Measurements from ENCODE around the gene OR6M1. TPM values are rescaled to one million over a fixed set of nuclear protein-coding genes. Genes with fewer than 3 reads are reported as not detected.

OR6M1 gene
- total and polyA plus RNA-seq, 2 donors (not counting 1 experiment from before 2014, with no cell fraction given) = not detected

- Histone ChIP-seq H3K27ac (ENCODE audit: insufficient read depth, low read length) (no peak overlapping the region), H3K4me3 (replicated peaks in 1 of 4; ENCODE audit: control extremely low read depth in 1 of 4, insufficient read depth in 1 of 4, low read depth in 3 of 4, low read length in 4 of 4) (no peak overlapping the region), H3K9me3 (ENCODE audit: control insufficient read depth, insufficient read depth, low read depth, low read length) (no peaks in the 10 kb centered on the region), H3K79me2 (ENCODE audit: control insufficient read depth, insufficient read depth, low read length) (no peaks in the 10 kb centered on the region), H3K27me3 (ENCODE audit: control insufficient read depth, insufficient read depth, low read length) (no peaks in the 10 kb centered on the region), H3K9ac (ENCODE audit: insufficient read depth, low read length) (no peak overlapping the region), H4K20me1 (ENCODE audit: control insufficient read depth, extremely low read depth, insufficient read depth, low read length) (no peaks in the 10 kb centered on the region), H3K4me2 (ENCODE audit: extremely low read depth, insufficient read depth, low read length) (no peak overlapping the region), H2AFZ (ENCODE audit: low read length) (no peak overlapping the region), H3K4me1 (ENCODE audit: control insufficient read depth, extremely low read depth, insufficient read depth, low read length) (no peaks in the 10 kb centered on the region), H3K36me3 (ENCODE audit: control insufficient read depth, insufficient read depth, low read length) (no peaks in the 10 kb centered on the region)
- DNase-seq (ENCODE audit: low read depth in 2 of 2) = no peak
- TF ChIP-seq, protein P1, sequence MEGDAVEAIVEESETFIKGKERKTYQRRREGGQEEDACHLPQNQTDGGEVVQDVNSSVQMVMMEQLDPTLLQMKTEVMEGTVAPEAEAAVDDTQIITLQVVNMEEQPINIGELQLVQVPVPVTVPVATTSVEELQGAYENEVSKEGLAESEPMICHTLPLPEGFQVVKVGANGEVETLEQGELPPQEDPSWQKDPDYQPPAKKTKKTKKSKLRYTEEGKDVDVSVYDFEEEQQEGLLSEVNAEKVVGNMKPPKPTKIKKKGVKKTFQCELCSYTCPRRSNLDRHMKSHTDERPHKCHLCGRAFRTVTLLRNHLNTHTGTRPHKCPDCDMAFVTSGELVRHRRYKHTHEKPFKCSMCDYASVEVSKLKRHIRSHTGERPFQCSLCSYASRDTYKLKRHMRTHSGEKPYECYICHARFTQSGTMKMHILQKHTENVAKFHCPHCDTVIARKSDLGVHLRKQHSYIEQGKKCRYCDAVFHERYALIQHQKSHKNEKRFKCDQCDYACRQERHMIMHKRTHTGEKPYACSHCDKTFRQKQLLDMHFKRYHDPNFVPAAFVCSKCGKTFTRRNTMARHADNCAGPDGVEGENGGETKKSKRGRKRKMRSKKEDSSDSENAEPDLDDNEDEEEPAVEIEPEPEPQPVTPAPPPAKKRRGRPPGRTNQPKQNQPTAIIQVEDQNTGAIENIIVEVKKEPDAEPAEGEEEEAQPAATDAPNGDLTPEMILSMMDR (conservative IDR thresholded peaks at IDR 0.05 in 1 of 2, IDR thresholded peaks at IDR 0.05 in 1 of 2; ENCODE audit: low read depth in 1 of 2, low read length in 2 of 2) = no peak
- no peak for TF ChIP-seq EZH2 (IDR thresholded peaks at IDR 0.05; ENCODE audit: low read length, missing control alignments)
These were observed 43.7 kb downstream of the OR6M1 start for GRCh38 chr11:123762422-123762821.

GRCh38 chr11:123760894-123761293, 45.3 kb downstream of the OR6M1 start:
- no peak for DNase-seq (ENCODE audit: low read depth in 2 of 2)
- TF ChIP-seq EZH2 (IDR thresholded peaks at IDR 0.05; ENCODE audit: low read length, missing control alignments) = no peak
- Histone ChIP-seq H4K20me1 (ENCODE audit: control insufficient read depth, extremely low read depth, insufficient read depth, low read length) (no peaks in the 10 kb centered on the region), H3K36me3 (ENCODE audit: control insufficient read depth, insufficient read depth, low read length) (no peaks in the 10 kb centered on the region), H3K4me3 (replicated peaks in 1 of 4; ENCODE audit: control extremely low read depth in 1 of 4, insufficient read depth in 1 of 4, low read depth in 3 of 4, low read length in 4 of 4) (no peak overlapping the region), H3K9ac (ENCODE audit: insufficient read depth, low read length) (no peak overlapping the region), H3K4me1 (ENCODE audit: control insufficient read depth, extremely low read depth, insufficient read depth, low read length) (no peaks in the 10 kb centered on the region), H3K27me3 (ENCODE audit: control insufficient read depth, insufficient read depth, low read length) (peaks cover 3% of the 10 kb centered on the region), H3K27ac (ENCODE audit: insufficient read depth, low read length) (no peak overlapping the region), H2AFZ (ENCODE audit: low read length) (no peak overlapping the region), H3K79me2 (ENCODE audit: control insufficient read depth, insufficient read depth, low read length) (no peaks in the 10 kb centered on the region), H3K9me3 (ENCODE audit: control insufficient read depth, insufficient read depth, low read depth, low read length) (no peaks in the 10 kb centered on the region), H3K4me2 (ENCODE audit: extremely low read depth, insufficient read depth, low read length) (no peak overlapping the region)

- H2AFZ ChIP-seq (ENCODE audit: low read length) = no peak overlapping the region
- no peak overlapping the region for H3K27ac ChIP-seq (ENCODE audit: insufficient read depth, low read length)
- no peak overlapping the region for H3K4me3 ChIP-seq (replicated peaks in 1 of 4; ENCODE audit: control extremely low read depth in 1 of 4, insufficient read depth in 1 of 4, low read depth in 3 of 4, low read length in 4 of 4)
- TF ChIP-seq, protein P1 (conservative IDR thresholded peaks at IDR 0.05 in 1 of 2, IDR thresholded peaks at IDR 0.05 in 1 of 2; ENCODE audit: low read depth in 1 of 2, low read length in 2 of 2) = no peak
- no peak for TF ChIP-seq EZH2 (IDR thresholded peaks at IDR 0.05; ENCODE audit: low read length, missing control alignments)
- no peaks in the 10 kb centered on the region for H3K9me3 ChIP-seq (ENCODE audit: control insufficient read depth, insufficient read depth, low read depth, low read length)
- H3K4me2 ChIP-seq (ENCODE audit: extremely low read depth, insufficient read depth, low read length) = no peak overlapping the region
- H4K20me1 ChIP-seq (ENCODE audit: control insufficient read depth, extremely low read depth, insufficient read depth, low read length) = no peaks in the 10 kb centered on the region
- peaks cover 3% of the 10 kb centered on the region for H3K27me3 ChIP-seq (ENCODE audit: control insufficient read depth, insufficient read depth, low read length)
- DNase-seq (ENCODE audit: low read depth in 2 of 2) = no peak
- no peaks in the 10 kb centered on the region for H3K79me2 ChIP-seq (ENCODE audit: control insufficient read depth, insufficient read depth, low read length)
- no peaks in the 10 kb centered on the region for H3K4me1 ChIP-seq (ENCODE audit: control insufficient read depth, extremely low read depth, insufficient read depth, low read length)
- no peaks in the 10 kb centered on the region for H3K36me3 ChIP-seq (ENCODE audit: control insufficient read depth, insufficient read depth, low read length)
- H3K9ac ChIP-seq (ENCODE audit: insufficient read depth, low read length) = no peak overlapping the region
These were observed 48.2 kb downstream of the OR6M1 start for GRCh38 chr11:123757976-123758375.
